Keratinocyte (primary cell): ENCODE results near the gene SLC26A4. TPM values are rescaled to one million over a fixed set of nuclear protein-coding genes. Genes with fewer than 3 reads are reported as not detected.

Experiments
- DNase-seq: peaks from one replicate; pipeline ENCODE4 v3.0.0-alpha.2; 2011; ENCODE audit warnings: low read depth, missing footprints, low spot score
- FAIRE-seq: peaks from 2 replicates; lab custom pipeline; 2011; peaks lifted over from hg19 to GRCh38; lab: Jason Lieb, UNC
- H2AFZ ChIP-seq: 2 replicates; pipeline ENCODE4 v1.6.0; 2012; ENCODE audit warnings: low read length, control low read depth, inconsistent platforms; ENCODE audit not compliant: control insufficient read depth
- H3K27ac ChIP-seq: 2 replicates; pipeline ENCODE4 v1.5.1; 2011; ENCODE audit warnings: low read length; ENCODE audit not compliant: control insufficient read depth, insufficient read depth
- H3K27me3 ChIP-seq: 3 replicates; pipeline ENCODE4 v1.6.0; 2011; ENCODE audit warnings: low read length; ENCODE audit not compliant: control insufficient read depth, insufficient read depth; ENCODE audit errors: extremely low read depth
- H3K36me3 ChIP-seq, 2 experiments: 2 replicates in 1 of 2; 3 replicates in 1 of 2; pipeline ENCODE4 v1.5.1; 2011; ENCODE audit warnings: low read length in 2 of 2, mild to moderate bottlenecking in 1 of 2; ENCODE audit not compliant: control insufficient read depth in 2 of 2, insufficient read depth in 2 of 2; ENCODE audit errors: extremely low read depth in 1 of 2
- H3K4me1 ChIP-seq: 3 replicates; pipeline ENCODE4 v1.5.1; 2011; ENCODE audit warnings: low read length; ENCODE audit not compliant: control insufficient read depth, insufficient read depth; ENCODE audit errors: extremely low read depth
- H3K4me2 ChIP-seq: 3 replicates; pipeline ENCODE4 v1.6.0; 2011; ENCODE audit warnings: low read depth, low read length; ENCODE audit not compliant: control insufficient read depth, insufficient read depth; ENCODE audit errors: extremely low read depth
- H3K4me3 ChIP-seq, 3 experiments: fragments of 200-600 bp in 1 of 3; sonication (generic) in 1 of 3; 2 replicates in 2 of 3; 3 replicates in 1 of 3; pipeline ENCODE4 v1.5.1; 2011 to 2016; ENCODE audit warnings: low read length in 3 of 3, mild to moderate bottlenecking in 3 of 3, control low read depth in 2 of 3, inconsistent platforms in 1 of 3, low read depth in 1 of 3, mixed read lengths in 1 of 3, mixed run types in 1 of 3, moderate library complexity in 1 of 3; ENCODE audit not compliant: control insufficient read depth in 2 of 3, insufficient read depth in 2 of 3; ENCODE audit errors: extremely low read depth in 1 of 3
- H3K79me2 ChIP-seq: 2 replicates; pipeline ENCODE4 v1.6.0; 2012; ENCODE audit warnings: low read length; ENCODE audit not compliant: control insufficient read depth, insufficient read depth
- H3K9ac ChIP-seq: 3 replicates; pipeline ENCODE4 v1.6.0; 2011; ENCODE audit warnings: low read length; ENCODE audit not compliant: control insufficient read depth, insufficient read depth; ENCODE audit errors: extremely low read depth
- H3K9me1 ChIP-seq: 3 replicates; pipeline ENCODE4 v1.6.0; 2011; ENCODE audit warnings: low read length; ENCODE audit not compliant: control insufficient read depth, insufficient read depth; ENCODE audit errors: extremely low read depth
- H3K9me3 ChIP-seq: 2 replicates; pipeline ENCODE4 v1.5.1; 2012; ENCODE audit warnings: low read depth, low read length; ENCODE audit not compliant: control insufficient read depth
- H4K20me1 ChIP-seq: 3 replicates; pipeline ENCODE4 v1.6.0; 2011; ENCODE audit warnings: low read length; ENCODE audit not compliant: control insufficient read depth, insufficient read depth; ENCODE audit errors: extremely low read depth
- EZH2 ChIP-seq: IDR thresholded peaks from one replicate; pipeline ENCODE4 v1.6.1; 2012; ENCODE audit warnings: inconsistent platforms, mild to moderate bottlenecking, low read length, moderate library complexity
- dilution Hi-C: fragments of 300-500 bp; cut with MboI; formaldehyde crosslinking; loops from one replicate; pipeline ENCODE4 v1.7.0; 2020; ENCODE audit warnings: low sequenced_read_pairs; ENCODE audit not compliant: extremely low pct_ligation_motif_present
- polyA plus RNA-seq, 5 experiments: library from polyadenylated mRNA; depleted of rRNA in 3 of 5; stranded (reverse) in 3 of 5; stranded (forward) in 1 of 5; unstranded in 1 of 5; fragments of >200 nt; gene quantifications; 1 replicate in 1 of 5; 2 replicates in 3 of 5; 3 replicates in 1 of 5; pipeline versions ENCODE4 v1.2.1 to v1.2.3, GENCODE V29; 2011 to 2012; ENCODE audit warnings: missing spikeins in 2 of 5, low read depth in 1 of 5, low replicate concordance in 1 of 5
- TF ChIP-seq, protein P1 (sequence below), 3 experiments: IDR thresholded peaks in 1 of 3; conservative IDR thresholded peaks in 1 of 3; optimal IDR thresholded peaks in 1 of 3; 2 replicates in 2 of 3; 3 replicates in 1 of 3; pipeline versions ENCODE3 to v1.5.1; 2011; ENCODE audit warnings: low read length in 3 of 3, mild to moderate bottlenecking in 3 of 3, moderate library complexity in 2 of 3, control low read depth in 1 of 3, inconsistent platforms in 1 of 3; ENCODE audit not compliant: insufficient read depth in 2 of 3; ENCODE audit errors: extremely low read depth in 1 of 3

The SLC26A4 gene
- polyA plus RNA-seq, 1 donor (not counting 4 experiments of a cell fraction or from before 2014, with no cell fraction given): 0.26 TPM

DNA sequence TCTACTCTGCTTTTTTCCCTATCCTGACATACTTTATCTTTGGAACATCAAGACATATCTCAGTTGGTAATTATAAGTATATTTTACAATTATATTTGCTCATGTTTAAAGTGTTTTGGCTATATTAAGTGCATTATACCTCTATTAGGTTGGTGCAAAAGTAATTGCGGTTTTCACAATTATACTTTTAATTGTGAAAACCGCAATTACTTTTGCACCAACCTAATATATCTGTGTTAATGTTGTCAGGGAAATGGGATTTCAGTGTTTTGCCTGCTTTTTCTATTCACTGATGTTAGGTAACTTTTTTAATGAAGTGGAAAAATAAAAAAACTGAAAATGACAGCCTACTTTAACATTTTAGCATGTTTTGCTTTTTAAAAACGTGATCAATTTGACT is 11.6 kb downstream of the SLC26A4 start:
- no peaks in the 10 kb centered on the region for H3K79me2 ChIP-seq
- no peaks in the 10 kb centered on the region for H4K20me1 ChIP-seq
- DNase-seq (no peak), FAIRE-seq (no peak)
- H2AFZ ChIP-seq: no peak overlapping the region
- no peaks in the 10 kb centered on the region for H3K9me1 ChIP-seq
- TF ChIP-seq, protein P1, sequence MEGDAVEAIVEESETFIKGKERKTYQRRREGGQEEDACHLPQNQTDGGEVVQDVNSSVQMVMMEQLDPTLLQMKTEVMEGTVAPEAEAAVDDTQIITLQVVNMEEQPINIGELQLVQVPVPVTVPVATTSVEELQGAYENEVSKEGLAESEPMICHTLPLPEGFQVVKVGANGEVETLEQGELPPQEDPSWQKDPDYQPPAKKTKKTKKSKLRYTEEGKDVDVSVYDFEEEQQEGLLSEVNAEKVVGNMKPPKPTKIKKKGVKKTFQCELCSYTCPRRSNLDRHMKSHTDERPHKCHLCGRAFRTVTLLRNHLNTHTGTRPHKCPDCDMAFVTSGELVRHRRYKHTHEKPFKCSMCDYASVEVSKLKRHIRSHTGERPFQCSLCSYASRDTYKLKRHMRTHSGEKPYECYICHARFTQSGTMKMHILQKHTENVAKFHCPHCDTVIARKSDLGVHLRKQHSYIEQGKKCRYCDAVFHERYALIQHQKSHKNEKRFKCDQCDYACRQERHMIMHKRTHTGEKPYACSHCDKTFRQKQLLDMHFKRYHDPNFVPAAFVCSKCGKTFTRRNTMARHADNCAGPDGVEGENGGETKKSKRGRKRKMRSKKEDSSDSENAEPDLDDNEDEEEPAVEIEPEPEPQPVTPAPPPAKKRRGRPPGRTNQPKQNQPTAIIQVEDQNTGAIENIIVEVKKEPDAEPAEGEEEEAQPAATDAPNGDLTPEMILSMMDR (optimal IDR thresholded peaks at IDR 0.05 in 1 of 3, IDR thresholded peaks at IDR 0.05 in 1 of 3, conservative IDR thresholded peaks at IDR 0.05 in 1 of 3; ENCODE audit: extremely low read depth in 1 of 3, insufficient read depth in 2 of 3, low read length in 3 of 3): no peak
- no peak for TF ChIP-seq EZH2
- no peak overlapping the region for H3K4me3 ChIP-seq
- peaks cover 4% of the 10 kb centered on the region for H3K27me3 ChIP-seq
- H3K4me2 ChIP-seq: no peak overlapping the region
- no peak overlapping the region for H3K9ac ChIP-seq
- H3K36me3 ChIP-seq: no peaks in the 10 kb centered on the region
- dilution Hi-C loops: no loop called here
- H3K9me3 ChIP-seq: no peaks in the 10 kb centered on the region
- no peaks in the 10 kb centered on the region for H3K4me1 ChIP-seq
- H3K27ac ChIP-seq: no peak overlapping the region

DNA sequence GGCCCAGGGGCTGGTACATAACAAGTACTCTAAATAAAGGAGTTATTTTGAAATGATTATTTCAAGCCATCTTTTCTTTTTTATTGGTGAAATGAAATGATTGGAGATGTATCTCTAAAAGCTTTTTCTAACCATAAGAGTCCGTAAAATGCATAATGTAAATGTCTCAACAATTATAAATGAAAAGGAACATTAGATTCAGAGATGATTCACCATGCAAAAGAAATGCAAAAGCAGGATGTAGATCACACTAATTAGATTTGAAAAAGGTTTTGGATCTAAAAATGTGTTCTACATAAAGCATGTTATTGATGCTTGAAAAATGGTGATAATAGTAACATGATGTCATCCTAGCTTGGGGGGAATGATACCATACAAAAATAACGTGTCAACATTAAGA is 15.6 kb downstream of the SLC26A4 start:
- Histone ChIP-seq H3K4me3 (no peak overlapping the region), H4K20me1 (no peaks in the 10 kb centered on the region), H3K36me3 (no peaks in the 10 kb centered on the region), H3K27ac (no peak overlapping the region), H3K4me1 (no peaks in the 10 kb centered on the region), H3K79me2 (no peaks in the 10 kb centered on the region), H3K4me2 (no peak overlapping the region), H2AFZ (no peak overlapping the region), H3K9me3 (no peaks in the 10 kb centered on the region), H3K9ac (no peak overlapping the region), H3K27me3 (peaks cover 4% of the 10 kb centered on the region), H3K9me1 (no peaks in the 10 kb centered on the region)
- dilution Hi-C loops: no loop called here
- TF ChIP-seq, protein P1 (optimal IDR thresholded peaks at IDR 0.05 in 1 of 3, IDR thresholded peaks at IDR 0.05 in 1 of 3, conservative IDR thresholded peaks at IDR 0.05 in 1 of 3; ENCODE audit: extremely low read depth in 1 of 3, insufficient read depth in 2 of 3, low read length in 3 of 3): no peak
- TF ChIP-seq EZH2: no peak
- FAIRE-seq (no peak), DNase-seq (no peak)
